ENCODE results near the gene JARID2.

The JARID2 gene

GRCh38 chr6:15557174-15557573 is 311.3 kb downstream of the JARID2 start:
- no peak for DNase-seq

GRCh38 chr6:15560713-15561112 is 314.8 kb downstream of the JARID2 start:
- no peak for DNase-seq

GRCh38 chr6:15561447-15562199 is 315.8 kb downstream of the JARID2 start:
- DNase-seq, result no peak

- DNase-seq, result no peak
Observed at GRCh38 chr6:15562977-15563376, 317.1 kb downstream of the JARID2 start.

GRCh38 chr6:15569035-15569995 is 323.4 kb downstream of the JARID2 start:
- DNase-seq, result no peak

- no peak for DNase-seq
Observed at GRCh38 chr6:15570171-15570570, 324.3 kb downstream of the JARID2 start.

Data from NCI-H774 (cell line).